H1 (cell line): ENCODE data around the gene TADA2B. TPM values are rescaled to one million over a fixed set of nuclear protein-coding genes. Genes with fewer than 3 reads are reported as not detected.

ENCODE experiments used
- CTCF ChIA-PET: fragments of 300-600 bp; sonication (Branson Sonifier 250); formaldehyde crosslinking; loops from one replicate; lab custom pipeline; 2021; ENCODE audit not compliant: partially characterized antibody; lab: Charles Lee
- POLR2A ChIA-PET: fragments of 300-600 bp; sonication (Branson Sonifier 250); formaldehyde crosslinking; loops from one replicate; lab custom pipeline; 2021; ENCODE audit warnings: inconsistent platforms; ENCODE audit not compliant: partially characterized antibody; lab: Charles Lee
- DNase-seq, 2 experiments: peaks; one replicate each; pipeline versions ENCODE4 v3.0.0 to v3.0.0-alpha.2; 2010 to 2022; ENCODE audit warnings: low spot score in 2 of 2, low read depth in 1 of 2, mixed read lengths in 1 of 2
- FAIRE-seq: peaks from 2 replicates; lab custom pipeline; 2011; peaks lifted over from hg19 to GRCh38; lab: Jason Lieb, UNC
- H2AFZ ChIP-seq: 2 replicates; pipeline ENCODE4 v1.8.1; 2012; ENCODE audit warnings: low read length, inconsistent platforms
- H2AK5ac ChIP-seq: 2 replicates; pipeline ENCODE4 v1.6.1; 2013; ENCODE audit warnings: low read depth, low read length
- H2BK120ac ChIP-seq: replicated peaks from 2 replicates; pipeline ENCODE3; 2013; ENCODE audit warnings: low read depth, low read length, inconsistent platforms
- H2BK12ac ChIP-seq: 2 replicates; pipeline ENCODE4 v1.6.1; 2013; ENCODE audit warnings: low read depth, low read length
- H2BK15ac ChIP-seq: 2 replicates; pipeline ENCODE4 v1.6.1; 2013; ENCODE audit warnings: low read length
- H2BK20ac ChIP-seq: 2 replicates; pipeline ENCODE4 v1.6.1; 2013; ENCODE audit warnings: low read length
- H2BK5ac ChIP-seq: 2 replicates; pipeline ENCODE4 v1.6.1; 2013; ENCODE audit warnings: low read depth, low read length
- H3K14ac ChIP-seq: 2 replicates; pipeline ENCODE4 v1.6.1; 2013; ENCODE audit warnings: inconsistent platforms; ENCODE audit not compliant: insufficient read length
- H3K18ac ChIP-seq: 2 replicates; pipeline ENCODE4 v1.6.1; 2013; ENCODE audit warnings: low read length; ENCODE audit errors: extremely low read depth
- H3K23ac ChIP-seq: 2 replicates; pipeline ENCODE4 v1.6.1; 2013; ENCODE audit warnings: inconsistent platforms; ENCODE audit not compliant: insufficient read length
- H3K23me2 ChIP-seq: 2 replicates; pipeline ENCODE4 v1.6.1; 2013; ENCODE audit warnings: low read depth, low read length
- H3K27ac ChIP-seq: 2 replicates; pipeline ENCODE4 v1.6.1; 2011; ENCODE audit warnings: low read depth, low read length, inconsistent platforms
- H3K27me3 ChIP-seq, 4 experiments: replicated peaks in 1 of 4; 1 replicate in 1 of 4; 2 replicates in 3 of 4; pipeline versions ENCODE4 v1.6.1 to v1.8.1; 2011 to 2013; ENCODE audit warnings: low read length in 3 of 4, mild to moderate bottlenecking in 3 of 4, inconsistent platforms in 2 of 4, mixed read lengths in 2 of 4, moderate library complexity in 1 of 4; ENCODE audit not compliant: control insufficient read depth in 3 of 4, insufficient read depth in 3 of 4; ENCODE audit errors: extremely low read depth in 1 of 4
- H3K36me3 ChIP-seq, 4 experiments: 2 replicates each; pipeline versions ENCODE4 v1.6.1 to v1.8.1; 2011 to 2013; ENCODE audit warnings: mild to moderate bottlenecking in 4 of 4, low read length in 3 of 4, moderate library complexity in 2 of 4, control low read depth in 1 of 4, inconsistent platforms in 1 of 4; ENCODE audit not compliant: insufficient read depth in 4 of 4, control insufficient read depth in 2 of 4
- H3K4ac ChIP-seq: replicated peaks from 2 replicates; pipeline ENCODE3; 2013; ENCODE audit warnings: low read length, low read depth, mixed read lengths, inconsistent platforms; ENCODE audit not compliant: insufficient read length
- H3K4me1 ChIP-seq, 4 experiments: replicated peaks in 1 of 4; 1 replicate in 1 of 4; 2 replicates in 3 of 4; pipeline versions ENCODE4 v1.6.1 to v1.8.1; 2011 to 2013; ENCODE audit warnings: low read length in 3 of 4, inconsistent platforms in 2 of 4, mixed read lengths in 1 of 4; ENCODE audit not compliant: insufficient read depth in 4 of 4, control insufficient read depth in 3 of 4
- H3K4me2 ChIP-seq, 2 experiments: 2 replicates each; pipeline versions ENCODE4 v1.6.1 to v1.8.1; 2011 to 2013; ENCODE audit warnings: low read depth in 2 of 2, low read length in 2 of 2, control low read depth in 1 of 2, inconsistent platforms in 1 of 2, mild to moderate bottlenecking in 1 of 2; ENCODE audit not compliant: insufficient read depth in 1 of 2
- H3K4me3 ChIP-seq, 4 experiments: fragments of 200-600, 300-600 bp in 1 of 4; sonication (generic), shearing (Covaris generic), sonication (Bioruptor Twin) in 1 of 4; 2 replicates each; pipeline versions ENCODE4 v1.5.1 to v1.8.1; 2011 to 2016; ENCODE audit warnings: low read length in 4 of 4, low read depth in 3 of 4, control low read depth in 2 of 4, inconsistent platforms in 2 of 4, mild to moderate bottlenecking in 2 of 4, mixed read lengths in 1 of 4, moderate library complexity in 1 of 4; ENCODE audit not compliant: insufficient read depth in 2 of 4; ENCODE audit errors: extremely low read depth in 1 of 4
- H3K56ac ChIP-seq: replicated peaks from 2 replicates; pipeline ENCODE3; 2013; ENCODE audit warnings: low read depth, mild to moderate bottlenecking, mixed read lengths, low read length, inconsistent platforms; ENCODE audit not compliant: insufficient read length
- H3K79me1 ChIP-seq: 2 replicates; pipeline ENCODE4 v1.6.1; 2013; ENCODE audit warnings: low read depth, low read length, control low read depth
- H3K79me2 ChIP-seq, 2 experiments: 2 replicates each; pipeline versions ENCODE4 v1.6.1 to v1.8.1; 2012 to 2013; ENCODE audit warnings: low read length in 2 of 2, mild to moderate bottlenecking in 2 of 2, inconsistent platforms in 1 of 2; ENCODE audit not compliant: insufficient read depth in 2 of 2, control insufficient read depth in 1 of 2
- H3K9ac ChIP-seq, 4 experiments: replicated peaks in 1 of 4; 1 replicate in 1 of 4; 2 replicates in 3 of 4; pipeline versions ENCODE4 v1.6.1 to v1.8.1; 2011 to 2013; ENCODE audit warnings: low read depth in 3 of 4, low read length in 3 of 4, control low read depth in 2 of 4, mild to moderate bottlenecking in 2 of 4, moderate library complexity in 2 of 4, inconsistent platforms in 1 of 4; ENCODE audit errors: extremely low read depth in 1 of 4
- H3K9me3 ChIP-seq, 2 experiments: 2 replicates each; pipeline versions ENCODE4 v1.6.1 to v1.8.1; 2012 to 2013; ENCODE audit warnings: mild to moderate bottlenecking in 2 of 2, moderate library complexity in 2 of 2, control low read depth in 1 of 2, inconsistent platforms in 1 of 2, low read depth in 1 of 2, low read length in 1 of 2, mixed read lengths in 1 of 2; ENCODE audit not compliant: insufficient read depth in 2 of 2
- H4K20me1 ChIP-seq, 2 experiments: replicated peaks in 1 of 2; 2 replicates each; pipeline versions ENCODE3 to v1.8.1; 2011 to 2013; ENCODE audit warnings: inconsistent platforms in 2 of 2, low read length in 2 of 2, mild to moderate bottlenecking in 1 of 2; ENCODE audit not compliant: insufficient read depth in 2 of 2, control insufficient read depth in 1 of 2
- H4K5ac ChIP-seq: 2 replicates; pipeline ENCODE4 v1.6.1; 2013; ENCODE audit warnings: low read length, low read depth, mixed read lengths, inconsistent platforms; ENCODE audit not compliant: insufficient read length
- H4K8ac ChIP-seq: 2 replicates; pipeline ENCODE4 v1.8.0; 2013; ENCODE audit warnings: mild to moderate bottlenecking, moderate library complexity, low read length, inconsistent platforms; ENCODE audit not compliant: insufficient read depth; ENCODE audit errors: extremely low read depth
- H4K91ac ChIP-seq: replicated peaks from 2 replicates; pipeline ENCODE3; 2013; ENCODE audit warnings: low read length, mixed read lengths, inconsistent platforms; ENCODE audit not compliant: insufficient read length
- RAD21 ChIP-seq, 2 experiments: IDR thresholded peaks in 1 of 2; conservative IDR thresholded peaks in 1 of 2; 2 replicates each; pipeline ENCODE4 v1.6.1; 2011; ENCODE audit warnings: low read depth in 2 of 2, low read length in 2 of 2, improper control_type of control experiment in 1 of 2, inconsistent platforms in 1 of 2, mild to moderate bottlenecking in 1 of 2, moderate library complexity in 1 of 2
- WGBS, 2 experiments: shearing (Covaris generic) in 1 of 2; methylation state at CpG; one replicate each; pipeline versions ENCODE4 v1.1.6 to v1.1.7; 2013 to 2015; ENCODE audit warnings: low lambda C conversion rate in 2 of 2, mixed read lengths in 2 of 2, inconsistent platforms in 1 of 2, low coverage in 1 of 2, missing lambda C conversion rate in 1 of 2; ENCODE audit not compliant: insufficient replicate concordance in 2 of 2, insufficient coverage in 1 of 2, insufficient read length in 1 of 2; ENCODE audit errors: extremely low coverage in 1 of 2, missing lambda C conversion rate in 1 of 2; 5-methylcytosine and 5-hydroxymethylcytosine counted together
- polyA plus RNA-seq, 7 experiments: library from polyadenylated mRNA; depleted of rRNA in 3 of 7; stranded (reverse) in 5 of 7; unstranded in 2 of 7; fragments of >200 nt in 5 of 7; fragments of 200-250 nt in 2 of 7; gene quantifications; 1 replicate in 5 of 7; 2 replicates in 1 of 7; 4 replicates in 1 of 7; pipeline versions ENCODE4 v1.2.1 to v1.2.3, GENCODE V29; 2011 to 2013; ENCODE audit warnings: missing spikeins in 2 of 7, mixed read lengths in 2 of 7
- total RNA-seq: library from RNA; stranded (reverse); fragmentation: NEBNext Ultra II Directional; extraction: Animal tissue kit (Norgen Biotek cat#: 25700); gene quantifications from 2 replicates; pipeline ENCODE4 v1.2.1, GENCODE V29; 2021

The TADA2B gene
- total and polyA plus RNA-seq, 2 of the 8 experiments (the other 6 are each of a cell fraction or from before 2014, with no cell fraction given) = 5.7 to 12.1 TPM

DNA sequence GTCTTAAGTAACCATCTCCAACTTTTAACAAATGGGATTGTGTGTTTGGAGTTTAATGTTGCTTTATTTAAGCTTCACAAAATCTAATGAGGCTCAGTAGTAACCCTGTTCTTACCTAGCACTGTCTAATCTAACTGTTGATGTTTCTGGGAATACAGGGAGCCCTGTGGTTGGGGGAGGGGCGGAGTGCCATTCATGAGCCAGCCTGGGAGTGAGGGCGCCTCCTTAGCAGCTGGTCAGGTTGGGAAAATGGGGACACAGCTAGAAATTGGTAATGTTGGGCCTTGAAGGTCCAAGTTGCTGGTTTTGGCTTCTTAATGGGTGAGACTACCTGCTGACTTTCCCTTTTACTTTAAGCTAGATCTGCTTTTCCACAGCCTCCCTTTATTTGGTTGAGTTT lies 22.9 kb upstream of the TADA2B start:
- Histone ChIP-seq H2AFZ (no peak overlapping the region), H3K4me1 (no peaks in the 10 kb centered on the region; a peak in 1 of 7 replicates), H4K91ac (no peak overlapping the region), H3K18ac (no peak overlapping the region), H2BK20ac (no peak overlapping the region), H3K4me3 (no peak overlapping the region), H2BK15ac (no peak overlapping the region), H3K56ac (no peak overlapping the region), H3K79me1 (peaks cover 4% of the 10 kb centered on the region), H4K20me1 (peaks cover 6 to 22% of the 10 kb centered on the region in 2 experiments), H3K9me3 (no peaks in the 10 kb centered on the region), H2BK12ac (no peak overlapping the region), H3K36me3 (peaks cover 0 to 25% (median 14%) of the 10 kb centered on the region in 4 experiments; a peak in 7 of 8 replicates), H2BK5ac (no peak overlapping the region), H4K8ac (no peak overlapping the region), H3K23ac (no peak overlapping the region), H3K27ac (no peak overlapping the region), H3K14ac (no peak overlapping the region), H3K79me2 (no peaks in the 10 kb centered on the region), H3K4me2 (no peak overlapping the region), H2AK5ac (no peak overlapping the region), H3K4ac (no peak overlapping the region), H3K27me3 (no peaks in the 10 kb centered on the region), H2BK120ac (no peak overlapping the region), H3K9ac (no peak overlapping the region), H3K23me2 (no peaks in the 10 kb centered on the region), H4K5ac (no peak overlapping the region)
- POLR2A ChIA-PET = interaction anchor here (0.8 to 1.7 kb wide), 2 partner anchors 32 to 166 kb away, joined by 3 to 6 read pairs; no protein-coding TSS in a partner anchor
- no peak for FAIRE-seq
- CTCF ChIA-PET = interaction anchor here (0.8 to 1.8 kb wide), 8 partner anchors 10 to 123 kb away, joined by 3 to 6 read pairs (median 4); no protein-coding TSS in a partner anchor
- DNase-seq = no peak
- 80% methylated on average over 2 of the region's 2 CpGs; no CpG with 5 or more reads in 1 of the 2 experiments for WGBS, 2 experiments
- peak; percentile 5 to 17; a peak in 1 of 4 replicates for TF ChIP-seq RAD21 (IDR thresholded peaks at IDR 0.05 in 1 of 2, conservative IDR thresholded peaks at IDR 0.05 in 1 of 2; ENCODE audit: low read depth in 2 of 2, low read length in 2 of 2)
